ENCODE measurements around the gene ITGAE.

The ITGAE gene

GRCh38 chr17:3695723-3696411 lies 105.1 kb downstream of the ITGAE start, which contains the start of gene P2RX5:
Gene P2RX5, minus strand, starts transcription at chr17:3696155. Its CDS starts 150 bp downstream, at chr17:3696005.
- peak in 1 of 2 donors; percentile 21 for DNase-seq (ENCODE audit: low read depth in 1 of 2, low spot score in 1 of 2)

GRCh38 chr17:3695129-3695722 lies 105.8 kb downstream of the ITGAE start:
- DNase-seq (ENCODE audit: low read depth in 1 of 2, low spot score in 1 of 2) = no peak

- DNase-seq (ENCODE audit: low read depth in 1 of 2, low spot score in 1 of 2) = no peak
Measured at GRCh38 chr17:3693829-3694231, 107.2 kb downstream of the ITGAE start.

- no peak for DNase-seq (ENCODE audit: low read depth in 1 of 2, low spot score in 1 of 2)
Measured at GRCh38 chr17:3693141-3693540, 107.8 kb downstream of the ITGAE start.

- DNase-seq (ENCODE audit: low read depth in 1 of 2, low spot score in 1 of 2) = no peak
Measured at GRCh38 chr17:3692346-3692745, 108.6 kb downstream of the ITGAE start.

- no peak for DNase-seq (ENCODE audit: low read depth in 1 of 2, low spot score in 1 of 2)
Measured at GRCh38 chr17:3691617-3692067, 109.3 kb downstream of the ITGAE start.

- DNase-seq (ENCODE audit: low read depth in 1 of 2, low spot score in 1 of 2) = no peak
Measured at GRCh38 chr17:3690094-3690715, 110.8 kb downstream of the ITGAE start.

- DNase-seq (ENCODE audit: low read depth in 1 of 2, low spot score in 1 of 2) = no peak
Measured at GRCh38 chr17:3689262-3690093, 111.5 kb downstream of the ITGAE start.

- no peak for DNase-seq (ENCODE audit: low read depth in 1 of 2, low spot score in 1 of 2)
Measured at GRCh38 chr17:3688852-3689261, 112.1 kb downstream of the ITGAE start.

GRCh38 chr17:3688027-3688553 lies 112.9 kb downstream of the ITGAE start:
- DNase-seq (ENCODE audit: low read depth in 1 of 2, low spot score in 1 of 2) = no peak

GRCh38 chr17:3685174-3685573 lies 115.8 kb downstream of the ITGAE start:
- no peak for DNase-seq (ENCODE audit: low read depth in 1 of 2, low spot score in 1 of 2)

GRCh38 chr17:3683054-3683511 lies 117.9 kb downstream of the ITGAE start:
- peak; percentile 41 to 54 for DNase-seq (ENCODE audit: low read depth in 1 of 2, low spot score in 1 of 2)

- DNase-seq (ENCODE audit: low read depth in 1 of 2, low spot score in 1 of 2) = no peak
Measured at GRCh38 chr17:3682033-3682432, 119.0 kb downstream of the ITGAE start.

GRCh38 chr17:3681565-3681964 lies 119.4 kb downstream of the ITGAE start:
- no peak for DNase-seq (ENCODE audit: low read depth in 1 of 2, low spot score in 1 of 2)

GRCh38 chr17:3681057-3681456 lies 119.9 kb downstream of the ITGAE start:
- DNase-seq (ENCODE audit: low read depth in 1 of 2, low spot score in 1 of 2) = no peak

- DNase-seq (ENCODE audit: low read depth in 1 of 2, low spot score in 1 of 2) = no peak
Measured at GRCh38 chr17:3679531-3680126, 121.4 kb downstream of the ITGAE start.

GRCh38 chr17:3678821-3679530 lies 122.0 kb downstream of the ITGAE start:
- DNase-seq (ENCODE audit: low read depth in 1 of 2, low spot score in 1 of 2) = no peak

- DNase-seq (ENCODE audit: low read depth in 1 of 2, low spot score in 1 of 2) = no peak
Measured at GRCh38 chr17:3678095-3678820, 122.7 kb downstream of the ITGAE start.

GRCh38 chr17:3675886-3676285 lies 125.1 kb downstream of the ITGAE start:
- DNase-seq (ENCODE audit: low read depth in 1 of 2, low spot score in 1 of 2) = no peak

All from activated CD4-positive, alpha-beta T cell treated with anti-CD3 and anti-CD28 coated beads, Interleukin-2, amount 50 U/mL, for 24 hours (primary cell).